Activated naive CD4-positive, alpha-beta T cell treated with anti-CD3 and anti-CD28 coated beads, Interleukin-2, amount 50 U/mL, for 72 hours (primary cell): ENCODE measurements around the gene GRM4. TPM values are rescaled to one million over a fixed set of nuclear protein-coding genes. Genes with fewer than 3 reads are reported as not detected.

Source experiments
- ATAC-seq, 2 donors: fragments of 150-1000 bp; cut with Tn5 transposase; 2 replicates each; pipeline ENCODE4 v1.10.0; 2021; ENCODE audit warnings: mild to moderate bottlenecking in 2 of 2, moderate library complexity in 2 of 2
- DNase-seq, 2 donors: peaks; one replicate each; pipeline ENCODE4 v3.0.0; 2021 to 2022; ENCODE audit warnings: low spot score in 2 of 2
- H3K27ac Mint-ChIP-seq, 2 donors: one replicate each; pipeline ENCODE4 v1.8.0; 2022; ENCODE audit warnings: mild to moderate bottlenecking in 2 of 2, mixed read lengths in 2 of 2
- H3K36me3 Mint-ChIP-seq, 2 donors: one replicate each; pipeline ENCODE4 v1.8.0; 2022; ENCODE audit warnings: mixed read lengths in 2 of 2
- H3K9me3 Mint-ChIP-seq, 2 donors: one replicate each; pipeline ENCODE4 v1.8.0; 2022; ENCODE audit warnings: mixed read lengths in 2 of 2
- total RNA-seq, 2 donors: library from RNA; stranded (reverse); gene quantifications; one replicate each; pipeline ENCODE4 v1.2.3, GENCODE V29; 2022

The GRM4 gene
- total RNA-seq, 2 donors from 2014 or later = 0.12 to 0.36 TPM

DNA sequence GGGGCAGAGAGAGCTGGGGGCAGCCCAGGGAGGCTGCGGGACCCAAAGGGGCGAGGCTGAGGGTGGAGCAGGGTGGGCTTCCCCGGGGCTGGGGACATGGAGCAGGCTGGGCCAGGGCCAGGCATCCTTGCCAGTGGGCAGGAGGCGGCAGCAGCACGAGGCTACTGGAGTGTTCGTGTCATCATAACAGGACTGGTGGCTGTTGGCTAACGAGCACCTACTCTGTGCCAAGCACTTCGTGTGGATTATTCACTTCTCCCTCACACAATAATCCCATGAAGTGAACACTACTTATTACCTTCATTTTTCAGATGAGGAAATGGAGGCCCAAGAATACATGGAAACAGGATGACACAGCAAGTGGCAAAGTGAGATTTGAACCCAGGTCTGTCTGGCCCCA lies 41.7 kb downstream of the GRM4 start:
- ATAC-seq (no peak), DNase-seq (no peak)
- H3K27ac Mint-ChIP-seq = no peak overlapping the region
- no peaks in the 10 kb centered on the region for H3K9me3 Mint-ChIP-seq
- H3K36me3 Mint-ChIP-seq = no peaks in the 10 kb centered on the region

DNA sequence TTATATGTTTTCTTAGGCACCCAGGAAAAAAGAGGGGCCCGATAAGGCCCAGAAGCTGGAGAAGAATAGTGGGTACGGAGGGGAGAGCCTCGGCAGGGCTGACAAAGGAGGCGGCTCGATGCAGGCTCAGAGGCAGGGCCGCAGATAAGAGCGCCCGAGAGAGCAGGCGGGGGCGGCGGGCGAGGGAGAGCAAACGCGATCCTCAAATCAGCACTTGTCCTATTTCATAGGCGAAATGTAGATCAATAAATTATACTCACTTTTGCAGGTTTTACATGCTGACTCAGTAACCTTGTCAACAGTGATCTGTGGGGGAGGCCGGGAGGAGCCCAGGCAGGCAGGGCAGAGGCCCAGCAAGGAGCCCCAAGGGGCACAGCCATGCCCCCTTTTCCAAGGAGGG lies 42.6 kb downstream of the GRM4 start:
- H3K36me3 Mint-ChIP-seq = no peaks in the 10 kb centered on the region
- peak overlapping the region in 1 of 2 donors; percentile 29 for H3K27ac Mint-ChIP-seq
- no peak for ATAC-seq
- H3K9me3 Mint-ChIP-seq = no peaks in the 10 kb centered on the region
- no peak for DNase-seq

DNA sequence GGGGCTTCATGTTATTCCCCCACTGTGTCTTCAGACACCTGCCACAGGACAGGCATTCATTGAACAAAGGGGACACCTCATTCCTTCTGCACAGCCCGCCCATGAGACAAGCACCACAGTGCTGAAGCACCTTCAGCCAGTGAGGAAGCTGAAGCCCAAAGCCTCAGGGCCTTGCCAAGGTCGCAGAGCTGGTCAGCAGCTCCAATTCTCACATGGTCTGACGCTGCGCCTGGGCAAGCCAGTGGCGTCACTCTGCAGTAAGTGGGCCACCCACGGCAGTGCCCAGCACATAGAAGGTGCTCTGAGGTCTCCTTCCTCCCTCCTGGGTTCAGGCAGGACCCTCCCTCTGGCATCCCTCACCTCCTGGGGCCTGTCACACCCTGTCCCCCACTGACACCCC lies 43.2 kb downstream of the GRM4 start:
- no peaks in the 10 kb centered on the region for H3K36me3 Mint-ChIP-seq
- H3K9me3 Mint-ChIP-seq = no peaks in the 10 kb centered on the region
- H3K27ac Mint-ChIP-seq = no peak overlapping the region
- DNase-seq (no peak), ATAC-seq (no peak)

DNA sequence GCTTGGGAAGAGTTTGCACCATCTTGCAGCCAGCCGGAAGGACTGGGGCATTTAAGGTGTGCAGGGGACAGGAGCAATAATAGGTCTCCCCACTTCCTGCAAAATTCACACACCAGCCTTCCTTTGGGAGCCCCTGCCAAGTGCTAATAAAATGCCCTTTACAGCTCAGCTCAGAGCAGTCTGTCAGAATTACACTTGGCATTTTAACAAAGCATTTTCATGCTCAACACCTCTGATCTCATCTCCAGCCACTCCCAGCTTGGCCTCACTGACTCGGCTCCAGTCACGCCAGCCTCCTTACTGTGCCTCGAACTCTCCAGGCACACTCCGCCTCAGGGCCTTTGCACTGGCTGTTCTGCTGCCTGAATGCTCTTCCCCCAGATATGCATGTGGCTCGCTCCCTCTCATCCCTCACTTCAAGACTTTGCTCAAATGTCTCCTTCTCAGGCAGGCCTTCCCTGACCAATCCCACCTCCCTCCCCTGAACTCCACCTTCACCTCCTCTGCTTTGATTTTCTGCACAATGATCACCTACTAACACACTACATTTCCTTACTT lies 43.7 kb downstream of the GRM4 start:
- Mint-ChIP-seq H3K9me3 (no peaks in the 10 kb centered on the region), H3K36me3 (no peaks in the 10 kb centered on the region), H3K27ac (no peak overlapping the region)
- no peak for DNase-seq
- no peak for ATAC-seq

DNA sequence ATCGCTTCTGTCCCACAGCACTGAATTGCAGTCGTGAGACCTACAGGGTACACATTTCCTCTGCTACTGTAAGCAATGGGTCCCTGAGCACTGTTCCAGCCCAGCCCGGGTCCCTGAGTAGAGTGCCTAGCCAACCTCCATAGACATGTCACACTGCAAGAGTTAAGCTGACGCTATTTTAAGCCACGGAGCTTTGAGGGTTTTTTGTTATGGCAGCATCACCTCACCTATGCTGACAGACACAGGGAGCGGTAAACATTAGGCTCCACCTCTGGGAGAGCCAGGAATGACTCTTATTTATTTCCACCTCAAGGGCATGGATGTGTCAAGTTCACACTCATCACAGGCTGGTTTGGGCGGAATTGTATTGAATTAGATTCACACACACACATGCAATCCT lies 45.1 kb downstream of the GRM4 start:
- Mint-ChIP-seq H3K36me3 (no peaks in the 10 kb centered on the region), H3K27ac (no peak overlapping the region), H3K9me3 (no peaks in the 10 kb centered on the region)
- no peak for DNase-seq
- no peak for ATAC-seq

DNA sequence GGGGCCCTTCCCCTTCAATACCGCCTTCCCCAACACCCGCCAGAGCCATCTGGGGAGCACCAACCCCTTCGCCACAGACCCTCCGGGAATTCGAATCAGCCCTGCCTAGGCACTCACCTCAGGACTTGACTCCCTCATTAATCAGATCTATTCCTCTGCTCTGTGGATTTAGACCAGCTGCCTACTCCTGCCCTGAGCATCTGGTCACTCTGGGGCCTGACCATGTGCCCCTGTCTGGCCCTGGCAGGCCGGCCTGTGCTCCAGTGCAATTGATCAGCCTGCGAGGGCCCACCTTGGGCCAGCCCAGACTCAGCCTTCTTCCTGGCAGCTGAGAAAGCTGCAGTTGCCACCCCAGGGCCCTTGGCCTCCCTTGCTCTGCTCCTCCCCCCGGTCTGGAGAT lies 46.0 kb downstream of the GRM4 start:
- ATAC-seq (no peak), DNase-seq (no peak)
- Mint-ChIP-seq H3K9me3 (no peaks in the 10 kb centered on the region), H3K36me3 (no peaks in the 10 kb centered on the region), H3K27ac (peak overlapping the region in 1 of 2 donors; percentile 34)

DNA sequence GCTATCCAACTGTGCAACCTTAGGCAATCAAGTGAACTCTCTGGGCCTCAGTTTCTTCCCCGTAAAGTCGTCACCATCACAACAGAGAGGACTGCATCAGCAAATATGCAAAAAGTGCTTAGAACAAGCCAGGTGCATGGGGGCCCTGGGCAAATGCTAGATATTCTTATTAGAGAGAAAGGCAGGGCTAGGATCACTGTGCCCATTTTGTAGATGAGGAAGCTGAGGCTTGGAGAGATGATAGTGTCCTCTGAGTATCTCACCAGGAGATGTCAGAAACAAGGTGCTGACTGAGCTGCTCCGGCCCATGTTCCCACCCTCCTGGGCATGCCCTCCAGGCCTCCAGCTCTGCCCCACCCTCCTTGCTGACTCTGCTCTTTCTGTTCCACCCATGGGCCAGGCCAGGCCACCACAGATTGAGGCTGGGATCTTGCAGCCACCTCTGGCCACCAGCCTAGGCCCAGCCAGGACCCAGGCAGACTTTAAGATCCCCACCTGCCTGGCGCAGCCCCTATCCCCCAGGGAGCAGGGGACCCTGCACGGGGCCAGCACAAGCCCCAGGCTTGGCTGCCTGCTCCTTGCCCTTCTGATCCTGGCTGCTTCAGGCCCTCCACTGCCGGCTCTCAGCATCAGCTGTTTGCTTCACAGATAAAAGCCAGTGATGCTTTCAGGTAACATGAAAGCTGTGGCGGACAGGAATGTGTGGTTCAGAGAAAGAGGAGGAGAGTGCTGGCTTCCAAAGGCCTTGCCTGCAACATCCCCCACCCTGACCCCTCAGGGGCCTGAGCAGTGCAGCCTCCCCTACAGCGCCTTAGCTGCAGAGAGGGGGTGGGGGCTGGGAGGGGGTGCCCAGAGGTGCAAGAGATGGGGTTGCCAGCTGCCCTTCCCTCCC lies 47.6 kb downstream of the GRM4 start:
- Mint-ChIP-seq H3K27ac (no peak overlapping the region), H3K9me3 (no peaks in the 10 kb centered on the region), H3K36me3 (no peaks in the 10 kb centered on the region)
- no peak for ATAC-seq
- no peak for DNase-seq

DNA sequence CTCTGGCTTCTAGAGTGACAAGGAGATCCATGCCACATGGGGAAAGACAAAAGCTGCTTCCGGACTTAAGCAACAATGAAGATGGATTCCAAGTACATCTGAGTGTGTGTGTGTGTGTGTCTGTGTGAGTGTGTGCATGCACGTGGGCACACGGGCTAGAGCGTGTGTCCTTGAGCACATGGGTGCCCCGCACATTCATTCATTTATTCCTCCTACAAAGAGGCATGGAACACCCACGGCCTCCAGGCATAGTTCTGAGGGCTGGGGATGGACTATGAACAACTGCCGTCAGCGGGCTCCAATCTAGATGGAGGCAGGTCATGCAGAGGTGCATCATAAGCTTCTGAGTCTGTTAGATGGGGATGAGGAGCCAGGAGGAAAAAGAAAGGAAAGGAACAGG lies 49.1 kb downstream of the GRM4 start:
- no peak for ATAC-seq
- H3K36me3 Mint-ChIP-seq = no peaks in the 10 kb centered on the region
- DNase-seq = no peak
- no peak overlapping the region for H3K27ac Mint-ChIP-seq
- no peaks in the 10 kb centered on the region for H3K9me3 Mint-ChIP-seq

DNA sequence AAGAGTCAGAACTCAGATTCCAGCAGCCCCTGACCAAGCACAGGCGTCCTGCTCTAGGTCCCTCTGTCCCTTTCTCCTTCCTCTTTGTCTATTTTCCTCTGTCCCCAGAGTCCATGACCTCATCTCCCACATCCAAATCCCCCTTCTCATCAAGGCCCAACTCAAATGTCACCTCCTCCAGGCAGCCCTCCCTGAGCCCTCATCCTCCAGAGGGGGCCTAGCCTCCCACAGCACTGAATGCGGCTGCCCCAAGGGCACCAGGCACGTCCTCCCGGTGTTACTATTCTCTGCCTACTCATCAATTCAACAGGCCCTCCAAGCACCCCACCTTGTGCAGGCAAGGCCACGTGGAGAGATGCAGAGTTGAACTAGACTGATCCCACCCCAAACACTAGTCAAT lies 49.7 kb downstream of the GRM4 start:
- Mint-ChIP-seq H3K9me3 (no peaks in the 10 kb centered on the region), H3K27ac (no peak overlapping the region), H3K36me3 (no peaks in the 10 kb centered on the region)
- ATAC-seq = no peak
- no peak for DNase-seq

DNA sequence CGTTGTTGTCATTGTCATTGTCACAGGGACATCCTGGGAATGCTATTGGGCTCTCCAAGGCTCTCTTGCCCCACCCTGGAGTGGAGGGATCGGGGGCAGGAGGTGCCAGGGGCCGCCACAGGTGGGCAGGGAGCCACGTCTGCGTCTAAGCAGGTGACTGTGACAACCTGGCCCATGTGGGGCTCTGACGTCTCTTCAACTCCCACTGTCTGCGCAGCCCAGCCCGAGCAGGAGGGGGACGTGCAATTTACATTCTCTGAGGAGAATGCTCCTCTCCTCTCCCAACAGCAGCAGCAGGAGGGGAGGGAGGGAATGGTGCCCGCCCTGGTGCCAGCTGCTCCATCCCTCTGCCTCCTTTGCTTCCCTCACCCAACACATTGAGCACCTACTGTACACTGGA lies 50.1 kb downstream of the GRM4 start:
- H3K9me3 Mint-ChIP-seq = no peaks in the 10 kb centered on the region
- no peak overlapping the region for H3K27ac Mint-ChIP-seq
- DNase-seq (no peak), ATAC-seq (no peak)
- H3K36me3 Mint-ChIP-seq = no peaks in the 10 kb centered on the region

DNA sequence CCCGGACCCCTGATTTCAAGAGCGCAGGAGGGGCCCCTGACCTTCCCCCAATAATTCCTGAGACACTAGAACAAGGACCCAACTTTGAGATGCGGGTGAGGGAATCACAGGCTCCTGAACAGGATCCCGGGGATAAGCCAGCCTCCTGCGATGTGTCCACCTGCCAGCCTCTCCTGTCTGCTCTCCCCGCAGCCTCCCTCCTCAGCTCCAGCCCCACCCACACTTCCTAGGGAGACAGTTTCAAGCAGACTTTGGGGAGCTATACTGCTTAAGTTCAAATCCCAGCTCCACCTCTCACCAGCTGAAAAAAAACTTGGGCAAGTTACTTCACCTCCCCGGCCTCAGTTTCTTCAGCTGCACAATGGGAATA lies 50.8 kb downstream of the GRM4 start:
- ATAC-seq (no peak), DNase-seq (no peak)
- H3K27ac Mint-ChIP-seq = no peak overlapping the region
- H3K36me3 Mint-ChIP-seq = no peaks in the 10 kb centered on the region
- H3K9me3 Mint-ChIP-seq = no peaks in the 10 kb centered on the region

DNA sequence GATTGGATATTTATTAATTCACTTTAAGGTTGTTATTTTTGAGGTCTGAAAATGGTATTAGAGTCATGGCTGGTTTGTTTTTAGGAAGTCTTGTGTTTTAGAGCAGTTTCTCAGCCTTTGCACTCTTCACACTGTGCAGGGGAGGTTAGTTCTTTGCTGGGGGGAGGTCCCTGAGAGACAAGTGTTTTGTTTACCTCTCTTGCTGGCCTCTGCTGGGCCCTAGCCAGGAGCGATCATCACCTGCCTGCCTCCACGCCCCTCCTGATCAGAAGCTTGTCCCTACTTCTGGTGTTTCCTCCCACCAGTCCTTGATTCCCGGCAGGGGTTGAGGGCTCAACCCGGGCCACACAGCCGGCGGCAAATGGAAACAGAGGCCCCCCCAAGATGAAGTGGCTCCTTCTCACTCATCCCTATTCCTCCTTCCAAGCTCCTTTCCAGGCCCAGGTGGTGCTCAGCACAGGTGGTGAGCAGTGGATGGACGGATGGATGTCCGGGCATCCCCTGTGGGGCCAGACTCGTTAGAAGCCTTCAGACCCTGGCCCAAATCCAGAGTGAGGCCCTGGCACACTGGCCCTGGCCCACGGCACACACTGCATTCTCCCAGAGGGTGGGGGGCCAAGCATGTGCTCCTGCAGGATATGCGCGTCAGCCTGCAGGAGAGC lies 51.3 kb downstream of the GRM4 start:
- H3K36me3 Mint-ChIP-seq = no peaks in the 10 kb centered on the region
- no peak overlapping the region for H3K27ac Mint-ChIP-seq
- H3K9me3 Mint-ChIP-seq = no peaks in the 10 kb centered on the region
- DNase-seq (no peak), ATAC-seq (no peak)

DNA sequence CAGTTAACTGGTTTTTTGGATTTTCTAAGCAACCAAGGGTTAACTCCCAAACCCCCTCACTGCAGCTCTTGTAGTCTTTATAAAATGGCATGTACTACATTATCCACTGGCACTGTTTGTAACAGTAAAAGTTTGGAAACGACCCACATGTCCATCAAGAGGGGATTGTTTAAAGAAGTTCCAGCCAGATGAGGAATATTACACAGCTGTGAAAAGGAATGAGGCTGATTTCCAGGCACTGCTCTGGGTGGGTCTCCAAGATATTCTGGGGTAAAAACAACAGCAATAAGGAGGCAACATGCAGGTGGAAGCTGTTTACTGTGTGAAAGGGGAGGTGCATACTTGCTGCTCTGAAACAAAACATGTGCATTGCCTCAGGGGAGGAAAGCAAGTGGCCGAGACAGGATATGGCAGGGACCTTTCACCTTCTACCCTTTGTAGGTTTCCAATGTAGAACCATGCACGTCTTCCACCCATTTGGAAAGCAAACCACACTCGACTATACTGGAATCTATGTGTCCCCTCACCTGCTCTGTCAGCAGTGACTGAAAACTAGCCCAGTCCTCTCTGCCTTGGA lies 51.9 kb downstream of the GRM4 start:
- ATAC-seq (no peak), DNase-seq (no peak)
- Mint-ChIP-seq H3K9me3 (no peaks in the 10 kb centered on the region), H3K36me3 (no peaks in the 10 kb centered on the region), H3K27ac (no peak overlapping the region)

DNA sequence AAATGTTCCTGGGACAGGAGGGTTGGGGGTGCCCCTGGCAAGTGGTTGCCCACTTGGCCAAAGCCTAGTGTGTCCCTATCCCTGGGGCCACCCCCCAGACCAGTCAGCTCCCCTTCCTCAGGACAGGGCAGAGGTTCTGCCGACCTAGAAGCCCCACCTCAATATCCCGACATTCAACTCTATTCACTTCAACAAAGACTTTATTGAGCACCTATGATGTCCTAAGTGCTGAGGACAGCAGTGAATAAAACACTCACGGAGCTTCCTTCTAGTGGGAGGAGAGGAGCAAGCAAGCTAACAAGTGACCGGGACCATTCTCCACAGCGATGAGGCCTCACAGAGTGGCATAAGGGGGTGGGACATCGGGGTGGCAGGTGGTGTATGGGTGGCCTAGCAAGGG lies 52.7 kb downstream of the GRM4 start:
- no peaks in the 10 kb centered on the region for H3K9me3 Mint-ChIP-seq
- H3K27ac Mint-ChIP-seq = peak overlapping the region in 1 of 2 donors; percentile 38
- no peaks in the 10 kb centered on the region for H3K36me3 Mint-ChIP-seq
- ATAC-seq (no peak), DNase-seq (no peak)

DNA sequence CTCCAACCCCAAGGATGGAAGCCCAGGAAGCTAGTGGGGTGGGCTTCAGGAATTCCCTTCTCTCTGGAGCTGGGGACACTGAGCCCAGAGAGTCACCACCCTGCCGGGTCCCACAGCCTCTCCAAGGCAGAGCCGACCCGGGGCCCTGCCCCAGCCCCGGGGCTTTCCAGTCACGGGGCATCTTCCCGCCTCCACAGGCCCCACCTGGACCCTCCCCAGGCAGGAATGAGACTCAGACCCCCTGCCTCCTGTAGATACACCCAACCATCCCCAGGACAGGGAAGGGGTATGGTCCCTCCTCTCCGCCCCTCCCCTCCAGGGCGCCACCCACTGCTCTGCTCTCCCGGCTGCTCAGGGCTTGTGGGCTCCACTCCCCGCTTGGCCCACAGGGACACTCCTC lies 53.3 kb downstream of the GRM4 start:
- no peaks in the 10 kb centered on the region for H3K36me3 Mint-ChIP-seq
- no peaks in the 10 kb centered on the region for H3K9me3 Mint-ChIP-seq
- H3K27ac Mint-ChIP-seq = no peak overlapping the region
- ATAC-seq = no peak
- DNase-seq = no peak

DNA sequence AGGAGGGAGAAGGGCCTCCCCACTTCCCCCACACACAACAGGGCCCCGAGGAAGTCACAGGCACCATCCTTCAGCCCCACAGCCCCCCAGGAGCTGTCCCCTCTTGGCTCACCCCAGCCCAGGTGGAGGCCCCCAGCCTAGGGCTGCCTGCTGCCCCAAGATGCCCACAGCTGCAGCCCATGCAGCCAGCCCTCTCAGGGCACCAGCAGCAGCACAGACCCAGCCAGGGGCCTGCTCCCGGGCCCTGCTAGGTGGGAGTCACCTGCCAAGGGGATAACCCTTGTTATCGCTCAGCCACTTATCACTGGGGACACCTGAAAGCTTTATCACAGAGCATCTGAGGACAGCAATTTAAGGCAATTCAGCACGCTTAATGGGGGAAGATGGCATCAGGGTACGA lies 55.0 kb downstream of the GRM4 start:
- no peak for ATAC-seq
- no peaks in the 10 kb centered on the region for H3K9me3 Mint-ChIP-seq
- no peak for DNase-seq

DNA sequence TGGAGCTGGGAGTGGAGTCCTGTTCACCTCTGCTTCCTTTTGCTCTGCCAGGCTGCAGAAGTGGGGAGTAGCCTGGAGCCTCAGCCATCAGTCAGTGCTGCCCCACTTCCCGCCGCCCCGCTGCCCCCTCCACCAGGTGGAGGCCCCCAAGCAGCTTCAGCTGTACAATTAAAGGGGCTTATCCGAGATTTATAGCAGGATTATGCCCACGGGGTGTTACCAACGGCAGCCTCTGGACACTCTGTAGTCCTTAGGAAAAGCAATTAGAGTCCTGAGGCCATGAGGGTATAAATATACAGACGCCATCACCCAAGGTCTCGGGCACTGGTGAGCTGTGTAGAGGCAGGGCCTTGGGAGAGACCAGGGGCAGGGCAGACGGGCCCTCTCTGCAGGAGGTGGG lies 55.4 kb downstream of the GRM4 start:
- Mint-ChIP-seq H3K9me3 (no peaks in the 10 kb centered on the region), H3K27ac (no peak overlapping the region), H3K36me3 (no peaks in the 10 kb centered on the region)
- DNase-seq (no peak), ATAC-seq (no peak)

More for the DNA sequence above, 55.0 kb downstream of the GRM4 start:
- Mint-ChIP-seq H3K27ac (no peak overlapping the region), H3K36me3 (no peaks in the 10 kb centered on the region)
